Mesenchymal stem cell (in vitro differentiated cells and primary cell): Measurements from ENCODE around the gene LHB.

Experiments
- DNase-seq: peaks from one replicate; pipeline ENCODE4 v3.0.0-alpha.2; 2013
- H2AFZ ChIP-seq: one replicate; pipeline ENCODE4 v1.6.1; 2013; ENCODE audit warnings: low read depth, mild to moderate bottlenecking, control low read depth, inconsistent platforms, low read length, moderate library complexity
- H2AK5ac ChIP-seq: 2 replicates; pipeline ENCODE4 v1.6.1; 2013; ENCODE audit warnings: low read length, moderate library complexity, mild to moderate bottlenecking, inconsistent platforms; ENCODE audit not compliant: severe bottlenecking
- H2BK120ac ChIP-seq: one replicate; pipeline ENCODE4 v1.6.1; 2013; ENCODE audit warnings: low read depth, mild to moderate bottlenecking, inconsistent platforms, low read length, moderate library complexity
- H2BK12ac ChIP-seq, 2 experiments: one replicate each; pipeline ENCODE4 v1.6.1; 2013; ENCODE audit warnings: inconsistent platforms in 2 of 2, low read length in 2 of 2, mild to moderate bottlenecking in 2 of 2, moderate library complexity in 2 of 2, control low read depth in 1 of 2
- H2BK15ac ChIP-seq: one replicate; pipeline ENCODE4 v1.6.1; 2013; ENCODE audit warnings: mild to moderate bottlenecking, low read depth, inconsistent platforms; ENCODE audit not compliant: poor library complexity, severe bottlenecking
- H2BK5ac ChIP-seq: 2 replicates; pipeline ENCODE4 v1.6.1; 2013; ENCODE audit warnings: low read depth, mild to moderate bottlenecking, low read length, control low read depth, inconsistent platforms; ENCODE audit not compliant: poor library complexity, severe bottlenecking
- H3K14ac ChIP-seq, 2 experiments: one replicate each; pipeline ENCODE4 v1.6.1; 2013; ENCODE audit warnings: inconsistent platforms in 2 of 2, low read length in 2 of 2, control low read depth in 1 of 2, mild to moderate bottlenecking in 1 of 2, moderate library complexity in 1 of 2
- H3K18ac ChIP-seq, 2 experiments: one replicate each; pipeline ENCODE4 v1.6.1; 2013; ENCODE audit warnings: inconsistent platforms in 2 of 2, low read length in 2 of 2, control low read depth in 1 of 2, low read depth in 1 of 2, mild to moderate bottlenecking in 1 of 2
- H3K23ac ChIP-seq, 2 experiments: one replicate each; pipeline ENCODE4 v1.6.1; 2013; ENCODE audit warnings: inconsistent platforms in 2 of 2, low read length in 2 of 2, mild to moderate bottlenecking in 2 of 2, moderate library complexity in 2 of 2, control low read depth in 1 of 2
- H3K27ac ChIP-seq: 2 replicates; pipeline ENCODE4 v1.5.1; 2013; ENCODE audit warnings: mild to moderate bottlenecking, moderate library complexity, low read length, control low read depth, inconsistent platforms; ENCODE audit not compliant: poor library complexity, severe bottlenecking
- H3K27me3 ChIP-seq, 2 experiments: 2 replicates each; pipeline versions ENCODE4 v1.6.1 to v1.7.0; 2013; ENCODE audit warnings: low read length in 2 of 2, mild to moderate bottlenecking in 2 of 2, moderate library complexity in 2 of 2, control low read depth in 1 of 2, inconsistent platforms in 1 of 2; ENCODE audit not compliant: control insufficient read depth in 1 of 2, insufficient read depth in 1 of 2
- H3K36me3 ChIP-seq, 2 experiments: 2 replicates each; pipeline versions ENCODE4 v1.6.1 to v1.7.0; 2013; ENCODE audit warnings: low read length in 2 of 2, control low read depth in 1 of 2, inconsistent platforms in 1 of 2, low read depth in 1 of 2, mild to moderate bottlenecking in 1 of 2; ENCODE audit not compliant: insufficient read depth in 2 of 2, control insufficient read depth in 1 of 2
- H3K4ac ChIP-seq, 2 experiments: one replicate each; pipeline ENCODE4 v1.6.1; 2013; ENCODE audit warnings: inconsistent platforms in 2 of 2, low read length in 2 of 2, mild to moderate bottlenecking in 2 of 2, moderate library complexity in 2 of 2, control low read depth in 1 of 2, low read depth in 1 of 2
- H3K4me1 ChIP-seq: 2 replicates; pipeline ENCODE4 v1.6.1; 2013; ENCODE audit warnings: low read depth, low read length, control low read depth; ENCODE audit not compliant: control insufficient read depth, insufficient read depth
- H3K4me2 ChIP-seq: 2 replicates; pipeline ENCODE4 v1.6.1; 2013; ENCODE audit warnings: low read length, mild to moderate bottlenecking, inconsistent platforms; ENCODE audit not compliant: poor library complexity, severe bottlenecking
- H3K4me3 ChIP-seq, 2 experiments: 2 replicates each; pipeline versions ENCODE4 v1.5.1 to v1.7.0; 2013; ENCODE audit warnings: low read length in 2 of 2, mild to moderate bottlenecking in 2 of 2, control low read depth in 1 of 2, low read depth in 1 of 2; ENCODE audit not compliant: insufficient read depth in 1 of 2
- H3K79me1 ChIP-seq: replicated peaks from 2 replicates; pipeline ENCODE4 v1.6.1; 2013; ENCODE audit warnings: mild to moderate bottlenecking, control low read depth, low read length, inconsistent platforms; ENCODE audit not compliant: poor library complexity, severe bottlenecking
- H3K9ac ChIP-seq: 2 replicates; pipeline ENCODE4 v1.7.0; 2013; ENCODE audit warnings: mild to moderate bottlenecking, low read length, moderate library complexity
- H3K9me3 ChIP-seq: 2 replicates; pipeline ENCODE4 v1.7.0; 2013; ENCODE audit warnings: mild to moderate bottlenecking, low read length; ENCODE audit not compliant: control insufficient read depth
- H4K8ac ChIP-seq: one replicate; pipeline ENCODE4 v1.6.1; 2013; ENCODE audit warnings: inconsistent platforms, mild to moderate bottlenecking, low read length, moderate library complexity
- H4K91ac ChIP-seq: one replicate; pipeline ENCODE4 v1.6.1; 2013; ENCODE audit warnings: mild to moderate bottlenecking, low read length, inconsistent platforms
- WGBS: methylation state at CpG from one replicate; pipeline ENCODE4 v1.1.7; 2013; ENCODE audit warnings: mixed read lengths; 5-methylcytosine and 5-hydroxymethylcytosine counted together

LHB gene

DNA sequence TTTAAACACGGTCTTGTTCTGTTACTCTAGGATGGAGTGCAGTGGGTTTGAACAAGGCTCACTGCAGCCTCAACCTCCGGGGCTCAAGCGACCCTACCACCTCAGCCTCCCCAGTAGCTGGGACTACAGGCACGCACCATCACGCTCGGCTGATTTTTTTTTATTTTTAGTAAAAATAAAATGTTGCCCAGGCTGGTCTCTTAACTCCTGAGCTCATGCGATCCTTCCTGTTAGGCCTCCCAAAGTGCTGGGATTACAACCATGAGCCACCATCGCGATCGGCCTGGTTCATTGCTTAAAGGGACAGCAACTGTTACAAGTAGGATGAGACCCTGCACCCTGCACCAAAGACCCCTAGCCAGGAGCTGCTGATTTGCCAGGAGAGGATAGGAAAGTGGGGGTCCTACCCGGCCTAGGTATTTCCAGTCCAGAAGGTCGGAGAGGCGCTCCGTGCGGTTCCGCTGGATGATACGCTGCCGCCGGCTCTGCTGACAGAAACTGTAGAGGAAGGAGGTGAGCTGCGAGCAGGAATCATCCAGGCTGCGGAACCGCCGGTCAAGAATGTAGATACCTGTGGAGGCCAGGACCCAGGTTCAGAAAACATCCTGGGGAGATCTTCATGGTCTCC is 46.6 kb downstream of the LHB start:
- no peak overlapping the region for H4K91ac ChIP-seq
- peaks cover 68 to 71% of the 10 kb centered on the region in 2 experiments for H3K36me3 ChIP-seq
- H3K18ac ChIP-seq: no peak overlapping the region
- no peak overlapping the region for H3K9ac ChIP-seq
- no peaks in the 10 kb centered on the region for H3K27me3 ChIP-seq
- H2BK5ac ChIP-seq: no peak overlapping the region
- DNase-seq: peak; percentile 27
- H2AFZ ChIP-seq: no peak overlapping the region
- H3K79me1 ChIP-seq: peaks cover 4% of the 10 kb centered on the region
- peak overlapping the region; percentile 19 for H3K27ac ChIP-seq
- H3K4me1 ChIP-seq: peaks cover 12% of the 10 kb centered on the region
- no peaks in the 10 kb centered on the region for H3K9me3 ChIP-seq
- no peak overlapping the region for H3K4me3 ChIP-seq
- no peak overlapping the region for H2BK120ac ChIP-seq
- no peak overlapping the region for H2BK12ac ChIP-seq
- no peak overlapping the region for H3K4me2 ChIP-seq
- no peak overlapping the region for H3K4ac ChIP-seq
- no peak overlapping the region for H3K14ac ChIP-seq
- WGBS: 95% methylated on average over 22 of the region's 23 CpGs
- H2BK15ac ChIP-seq: no peak overlapping the region
- H2AK5ac ChIP-seq: no peak overlapping the region
- H4K8ac ChIP-seq: no peak overlapping the region
- no peak overlapping the region for H3K23ac ChIP-seq

DNA sequence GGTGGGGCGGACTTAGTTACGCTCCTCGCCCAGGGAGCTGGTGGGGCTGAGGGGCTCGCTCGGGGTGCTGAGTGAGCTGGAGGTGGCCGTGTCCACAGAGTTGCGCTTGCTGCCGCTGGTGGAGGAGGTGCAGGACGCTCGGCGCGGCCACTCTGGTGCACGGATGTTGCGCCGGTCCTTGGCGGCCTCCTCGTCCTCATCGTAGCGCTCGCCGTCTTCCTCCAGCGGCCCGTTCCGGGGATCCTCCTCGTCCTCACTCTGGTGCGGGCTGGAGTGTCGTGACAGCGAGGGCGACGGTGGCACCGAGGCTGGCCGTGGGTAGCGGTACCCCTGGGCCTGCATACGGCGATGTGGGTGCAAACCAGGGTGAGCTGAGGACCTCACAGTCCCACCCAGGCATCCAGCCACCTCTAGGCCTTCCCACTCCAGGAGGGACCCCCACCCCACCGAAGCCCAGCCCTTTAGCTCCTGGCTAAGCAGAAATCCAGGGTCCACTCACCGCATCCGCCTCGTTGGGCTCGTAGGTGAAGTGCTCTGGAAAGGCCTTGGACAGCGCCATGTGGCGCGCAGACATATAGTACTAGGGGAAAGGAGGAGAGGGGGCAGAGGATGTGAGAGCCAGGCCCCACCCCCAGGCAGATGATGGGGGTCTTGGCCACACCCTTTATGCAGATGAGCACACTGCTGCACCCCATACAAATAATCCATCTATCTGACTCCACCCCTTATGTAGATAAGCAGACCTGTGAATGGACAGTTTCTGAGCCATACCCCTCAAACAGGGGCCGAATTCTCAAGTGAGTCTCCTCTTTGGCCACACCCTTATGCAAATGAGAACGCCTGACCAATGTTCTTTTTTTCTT is 47.4 kb downstream of the LHB start:
- Histone ChIP-seq H2AK5ac (no peak overlapping the region), H3K36me3 (peaks cover 64 to 68% of the 10 kb centered on the region in 2 experiments), H3K27me3 (no peaks in the 10 kb centered on the region), H3K79me1 (peaks cover 4% of the 10 kb centered on the region), H3K4me3 (no peak overlapping the region), H2BK120ac (no peak overlapping the region), H3K18ac (no peak overlapping the region), H2BK15ac (no peak overlapping the region), H3K27ac (no peak overlapping the region), H2BK5ac (no peak overlapping the region), H3K4me2 (no peak overlapping the region), H3K4ac (no peak overlapping the region), H2AFZ (no peak overlapping the region), H4K8ac (no peak overlapping the region), H3K14ac (no peak overlapping the region), H3K23ac (no peak overlapping the region), H4K91ac (no peak overlapping the region), H3K9ac (no peak overlapping the region), H2BK12ac (no peak overlapping the region), H3K9me3 (no peaks in the 10 kb centered on the region), H3K4me1 (peaks cover 15% of the 10 kb centered on the region)
- DNase-seq: peak; percentile 69
- 98% methylated on average over 38 of the region's 45 CpGs for WGBS

DNA sequence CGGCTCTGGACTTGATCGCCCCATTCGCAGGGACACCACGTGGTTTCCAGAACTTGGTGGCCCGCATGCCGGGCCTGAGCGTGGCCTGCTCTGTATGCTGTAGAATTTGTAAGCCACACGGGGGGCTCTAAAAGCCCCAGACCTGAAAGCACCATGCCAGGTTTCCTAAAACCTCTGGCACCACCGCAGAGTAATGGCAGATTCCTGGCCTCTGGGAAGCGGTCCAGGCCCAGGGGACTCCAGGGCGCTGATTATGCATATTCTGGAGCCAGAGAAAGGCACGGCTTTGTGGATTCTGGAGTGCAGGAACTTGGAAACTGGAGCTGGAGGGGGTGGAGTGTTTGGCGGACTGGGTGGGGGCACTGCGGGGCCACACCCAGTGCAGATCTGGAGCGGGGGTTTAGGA is 48.1 kb downstream of the LHB start:
- peak; percentile 71 for DNase-seq
- H3K9me3 ChIP-seq: no peaks in the 10 kb centered on the region
- no peak overlapping the region for H4K8ac ChIP-seq
- H4K91ac ChIP-seq: no peak overlapping the region
- peaks cover 4% of the 10 kb centered on the region for H3K79me1 ChIP-seq
- no peak overlapping the region for H3K23ac ChIP-seq
- H2AFZ ChIP-seq: no peak overlapping the region
- no peak overlapping the region for H3K4ac ChIP-seq
- no peak overlapping the region for H3K18ac ChIP-seq
- H3K4me3 ChIP-seq: no peak overlapping the region
- no peak overlapping the region for H3K27ac ChIP-seq
- H3K27me3 ChIP-seq: no peaks in the 10 kb centered on the region
- H3K4me2 ChIP-seq: no peak overlapping the region
- no peak overlapping the region for H2BK120ac ChIP-seq
- H2BK12ac ChIP-seq: no peak overlapping the region
- WGBS: 94% methylated on average over 15 of the region's 15 CpGs
- H3K36me3 ChIP-seq: peaks cover 57 to 61% of the 10 kb centered on the region in 2 experiments
- no peak overlapping the region for H2AK5ac ChIP-seq
- peaks cover 22% of the 10 kb centered on the region for H3K4me1 ChIP-seq
- H2BK15ac ChIP-seq: no peak overlapping the region
- no peak overlapping the region for H2BK5ac ChIP-seq
- H3K14ac ChIP-seq: no peak overlapping the region
- H3K9ac ChIP-seq: peak overlapping the region; percentile 25

DNA sequence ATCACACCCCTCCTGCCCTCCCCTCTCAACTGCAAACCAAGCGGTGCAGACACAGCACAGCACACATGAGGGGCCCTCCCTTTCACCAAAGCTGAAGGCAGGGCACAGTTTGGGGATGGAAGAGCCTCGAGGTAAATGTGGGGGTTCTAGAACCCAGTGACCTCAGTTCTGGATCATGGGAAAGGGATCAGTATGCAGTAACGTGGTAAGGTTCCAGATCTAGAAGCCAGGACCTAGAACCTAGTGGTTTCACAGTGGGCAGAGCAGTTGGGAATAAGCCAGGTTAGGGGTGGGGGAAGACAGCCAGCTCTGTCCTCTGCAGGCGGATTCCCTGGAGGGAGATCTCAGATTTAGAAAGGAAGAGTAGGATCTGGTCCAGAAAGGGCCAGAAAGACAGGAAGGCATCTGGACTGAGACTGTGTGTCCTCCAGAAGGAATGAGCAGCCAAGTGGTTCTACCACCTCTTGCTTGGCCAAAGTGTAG is 48.7 kb downstream of the LHB start:
- DNase-seq: peak; percentile 86
- no peak overlapping the region for H3K18ac ChIP-seq
- H3K14ac ChIP-seq: no peak overlapping the region
- no peaks in the 10 kb centered on the region for H3K9me3 ChIP-seq
- no peak overlapping the region for H2BK120ac ChIP-seq
- no peak overlapping the region for H3K4ac ChIP-seq
- H3K27me3 ChIP-seq: no peaks in the 10 kb centered on the region
- H3K4me1 ChIP-seq: peaks cover 28% of the 10 kb centered on the region
- H2BK5ac ChIP-seq: no peak overlapping the region
- peaks cover 4% of the 10 kb centered on the region for H3K79me1 ChIP-seq
- H3K9ac ChIP-seq: peak overlapping the region; percentile 98
- no peak overlapping the region for H4K8ac ChIP-seq
- no peak overlapping the region for H3K4me3 ChIP-seq
- H2BK15ac ChIP-seq: no peak overlapping the region
- 82% methylated on average over 4 of the region's 4 CpGs for WGBS
- H2AK5ac ChIP-seq: no peak overlapping the region
- H2BK12ac ChIP-seq: no peak overlapping the region
- H2AFZ ChIP-seq: no peak overlapping the region
- peaks cover 52 to 56% of the 10 kb centered on the region in 2 experiments for H3K36me3 ChIP-seq
- no peak overlapping the region for H3K4me2 ChIP-seq
- no peak overlapping the region for H3K23ac ChIP-seq
- peak overlapping the region; percentile 18 for H3K27ac ChIP-seq
- no peak overlapping the region for H4K91ac ChIP-seq
